HEK293 (cell line): ENCODE measurements around the gene LMAN2L.

Experiments used
- KLF9 ChIP-seq: fragments of 450-650 bp; formaldehyde crosslinking; IDR thresholded peaks from 2 replicates; pipeline ENCODE4 v1.5.1; 2016; ENCODE audit warnings: missing biosample characterization, missing genetic modification characterization, low read depth
- ZBTB20 ChIP-seq: fragments of 450-650 bp; formaldehyde crosslinking; IDR thresholded peaks from 2 replicates; pipeline ENCODE4 v1.5.1; 2016; ENCODE audit warnings: missing biosample characterization, missing genetic modification characterization
- ZNF274 ChIP-seq, 2 experiments: fragments of 200-500 bp in 1 of 2; fragments of 450-650 bp in 1 of 2; sonication (Bioruptor generic) in 1 of 2; formaldehyde crosslinking in 1 of 2; IDR thresholded peaks; 2 replicates each; pipeline versions ENCODE4 v1.5.1 to v1.6.1; 2014 to 2016; ENCODE audit warnings: borderline replicate concordance in 1 of 2, inconsistent platforms in 1 of 2, low read length in 1 of 2, missing biosample characterization in 1 of 2, missing genetic modification characterization in 1 of 2
- ZNF292 ChIP-seq: fragments of 450-650 bp; formaldehyde crosslinking; IDR thresholded peaks from 2 replicates; pipeline ENCODE4 v1.5.1; 2016; ENCODE audit warnings: low read depth, missing biosample characterization, missing genetic modification characterization, borderline replicate concordance
- TF ChIP-seq, protein P1 (sequence below): fragments of 450-650 bp; formaldehyde crosslinking; IDR thresholded peaks from 2 replicates; pipeline ENCODE4 v1.5.1; 2016; ENCODE audit warnings: missing biosample characterization, missing genetic modification characterization

DNA sequence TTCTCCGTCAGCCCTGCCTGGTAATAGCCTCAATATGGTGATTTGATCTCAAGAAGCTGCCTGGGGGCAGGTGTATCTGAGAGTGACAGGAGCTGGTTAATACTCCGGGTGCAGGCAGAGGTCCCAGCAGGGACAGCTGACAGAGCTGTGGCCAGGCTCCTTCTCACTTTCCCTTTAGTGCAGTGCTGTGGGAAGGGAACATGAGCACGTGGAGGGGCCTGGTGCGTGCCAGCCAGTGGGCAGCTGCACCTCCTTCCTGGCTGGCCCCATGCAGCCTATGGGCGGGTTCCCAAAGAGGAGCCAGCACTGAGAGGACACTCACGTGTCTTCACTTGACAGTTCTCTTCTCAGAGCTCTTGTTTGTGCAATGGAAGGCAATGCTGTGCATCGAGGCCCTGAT lies 29.9 kb upstream of the LMAN2L start:
- TF ChIP-seq KLF9 (tag by site-specific recombination): no peak
- TF ChIP-seq ZNF274 (IDR thresholded peaks at IDR 0.05; ENCODE audit: low read length): no peak
- TF ChIP-seq ZNF274 (tag by site-specific recombination; IDR thresholded peaks at IDR 0.05; ENCODE audit: borderline replicate concordance): no peak
- TF ChIP-seq, protein P1, sequence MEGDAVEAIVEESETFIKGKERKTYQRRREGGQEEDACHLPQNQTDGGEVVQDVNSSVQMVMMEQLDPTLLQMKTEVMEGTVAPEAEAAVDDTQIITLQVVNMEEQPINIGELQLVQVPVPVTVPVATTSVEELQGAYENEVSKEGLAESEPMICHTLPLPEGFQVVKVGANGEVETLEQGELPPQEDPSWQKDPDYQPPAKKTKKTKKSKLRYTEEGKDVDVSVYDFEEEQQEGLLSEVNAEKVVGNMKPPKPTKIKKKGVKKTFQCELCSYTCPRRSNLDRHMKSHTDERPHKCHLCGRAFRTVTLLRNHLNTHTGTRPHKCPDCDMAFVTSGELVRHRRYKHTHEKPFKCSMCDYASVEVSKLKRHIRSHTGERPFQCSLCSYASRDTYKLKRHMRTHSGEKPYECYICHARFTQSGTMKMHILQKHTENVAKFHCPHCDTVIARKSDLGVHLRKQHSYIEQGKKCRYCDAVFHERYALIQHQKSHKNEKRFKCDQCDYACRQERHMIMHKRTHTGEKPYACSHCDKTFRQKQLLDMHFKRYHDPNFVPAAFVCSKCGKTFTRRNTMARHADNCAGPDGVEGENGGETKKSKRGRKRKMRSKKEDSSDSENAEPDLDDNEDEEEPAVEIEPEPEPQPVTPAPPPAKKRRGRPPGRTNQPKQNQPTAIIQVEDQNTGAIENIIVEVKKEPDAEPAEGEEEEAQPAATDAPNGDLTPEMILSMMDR (tag by site-specific recombination): no peak
- no peak for TF ChIP-seq ZNF292 (tag by site-specific recombination)
- no peak for TF ChIP-seq ZBTB20 (tag by site-specific recombination)
